ENCODE data around the gene NABP1.

GRCh38 chr2:191705701-191706100 is 27.8 kb downstream of the NABP1 start:
- TF ChIP-seq CTCF (optimal IDR thresholded peaks at IDR 0.05 in 1 of 3, IDR thresholded peaks at IDR 0.05 in 1 of 3, conservative IDR thresholded peaks at IDR 0.05 in 1 of 3; ENCODE audit: extremely low read depth in 1 of 3, insufficient read depth in 2 of 3, low read length in 3 of 3) (no peak), EZH2 (IDR thresholded peaks at IDR 0.05; ENCODE audit: low read length) (no peak)

Measured in keratinocyte (primary cell).